HUDEP-2 (cell line): ENCODE data around the gene RPP21.
"Not testable (repeated sequence)": the region's sequence is repeated elsewhere in the genome, so short reads cannot be mapped to it uniquely, and the experiment has no call there.

ENCODE experiments used
- DNase-seq, 76 experiments: peaks; one replicate each; lab custom pipeline; 2025; ENCODE audit not compliant: unreplicated experiment in 76 of 76; lab: John Stamatoyannopoulos, UW

RPP21 gene

DNA sequence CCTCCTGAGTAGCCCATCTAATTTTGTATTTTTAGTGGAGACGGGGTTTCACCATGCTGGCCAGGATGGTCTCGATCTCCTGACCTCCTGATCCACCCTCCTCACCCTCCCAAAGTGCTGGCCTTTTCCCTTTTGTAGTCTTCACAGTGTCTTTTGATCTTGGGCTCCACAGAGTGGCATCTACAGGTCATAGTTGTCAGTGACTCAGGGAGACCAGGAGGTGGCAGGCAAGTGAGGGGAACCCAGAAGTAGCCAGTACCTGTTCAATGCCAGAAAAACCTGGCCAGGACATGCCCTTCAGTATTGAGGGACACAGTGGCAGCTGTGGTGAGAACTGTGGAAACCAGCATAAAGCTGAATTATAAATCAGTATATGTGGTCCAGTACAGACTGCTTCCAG, 19.6 kb downstream of the RPP21 start:
- peak in 5 of 76 experiments; percentile 3 to 33 (median 14) for DNase-seq

DNA sequence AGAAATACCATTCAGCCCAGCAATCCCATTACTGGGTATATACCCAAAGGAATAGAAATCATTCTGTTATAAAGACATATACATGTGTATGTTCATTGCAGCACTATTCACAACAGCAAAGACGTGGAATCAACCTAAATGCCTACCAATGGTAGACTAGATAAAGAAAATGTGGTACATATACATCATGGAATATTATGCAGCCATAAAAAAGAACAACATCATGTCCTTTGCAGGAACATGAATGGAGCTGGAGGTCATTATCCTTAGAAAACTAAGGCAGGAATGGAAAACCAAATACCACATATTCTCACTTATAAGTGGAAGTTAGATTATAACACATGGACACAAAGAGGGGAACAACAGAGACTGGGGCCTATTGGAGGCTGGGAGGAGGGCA, 24.3 kb downstream of the RPP21 start:
- not testable (repeated sequence) for DNase-seq

DNA sequence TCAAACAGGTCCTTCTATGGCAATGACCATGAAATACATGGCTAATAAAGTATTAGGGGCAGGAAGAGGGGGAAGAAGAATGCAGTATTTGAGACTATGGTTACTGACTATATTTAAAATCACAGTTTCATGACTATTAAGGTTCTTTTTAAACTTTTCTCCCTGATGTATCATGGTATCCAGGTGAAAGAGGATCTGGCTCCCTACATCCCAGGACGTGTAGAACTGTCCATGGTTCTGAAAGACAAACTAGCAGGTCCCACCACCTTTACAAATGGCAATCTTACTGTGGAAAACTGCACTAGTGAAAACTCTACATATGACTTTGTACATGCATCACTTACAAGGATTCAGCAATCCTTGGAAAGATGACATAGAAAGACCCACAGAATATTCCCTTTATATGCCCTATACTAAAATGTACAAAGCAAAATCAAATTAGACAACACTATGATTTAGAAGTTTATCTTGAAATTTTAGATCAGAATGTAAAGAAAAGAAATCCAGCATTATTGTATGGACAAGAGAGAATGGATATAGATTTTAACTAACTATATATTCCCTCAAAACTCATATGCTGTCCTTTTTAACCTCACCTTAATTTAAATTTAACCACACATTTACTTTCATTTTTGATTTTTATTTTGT, 33.5 kb downstream of the RPP21 start:
- DNase-seq = peak in 3 of 76 experiments; percentile 16 to 26 (median 19)

DNA sequence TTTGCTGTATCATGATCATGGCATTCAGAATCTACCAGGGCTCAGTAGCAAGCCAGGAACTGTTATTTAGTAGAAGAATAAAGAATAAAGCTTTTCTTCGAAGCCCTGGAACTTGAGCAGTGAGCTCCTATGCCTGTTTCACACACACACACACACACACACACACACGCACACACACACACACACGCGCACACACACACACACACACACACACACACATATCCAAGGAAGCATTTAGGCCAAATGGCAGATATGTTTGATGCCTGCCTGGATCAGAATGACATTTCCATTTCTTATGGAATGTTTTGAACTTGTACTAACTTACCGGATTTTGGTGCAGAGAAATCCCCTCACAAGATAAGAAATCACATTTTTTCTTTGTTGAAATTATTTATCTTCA, 35.5 kb downstream of the RPP21 start:
- DNase-seq = no peak

DNA sequence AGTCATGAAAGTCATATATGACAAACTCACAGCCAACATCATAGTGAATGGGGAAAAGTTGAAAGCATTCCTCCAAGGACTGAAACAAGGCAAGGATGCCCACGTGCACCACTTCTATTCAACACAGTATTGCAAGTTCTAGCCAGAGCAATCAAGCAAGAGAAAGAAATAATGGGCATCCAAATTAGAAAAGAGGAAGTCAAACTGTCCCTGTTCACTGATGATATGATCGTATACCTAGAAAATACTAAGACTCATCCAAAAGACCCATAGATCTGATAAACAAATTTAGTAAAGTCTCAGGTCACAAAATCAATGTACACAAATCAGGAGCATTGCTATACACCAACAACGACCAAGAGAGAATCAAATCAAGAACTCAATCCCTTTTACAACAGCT, 41.2 kb downstream of the RPP21 start:
- no peak for DNase-seq

DNA sequence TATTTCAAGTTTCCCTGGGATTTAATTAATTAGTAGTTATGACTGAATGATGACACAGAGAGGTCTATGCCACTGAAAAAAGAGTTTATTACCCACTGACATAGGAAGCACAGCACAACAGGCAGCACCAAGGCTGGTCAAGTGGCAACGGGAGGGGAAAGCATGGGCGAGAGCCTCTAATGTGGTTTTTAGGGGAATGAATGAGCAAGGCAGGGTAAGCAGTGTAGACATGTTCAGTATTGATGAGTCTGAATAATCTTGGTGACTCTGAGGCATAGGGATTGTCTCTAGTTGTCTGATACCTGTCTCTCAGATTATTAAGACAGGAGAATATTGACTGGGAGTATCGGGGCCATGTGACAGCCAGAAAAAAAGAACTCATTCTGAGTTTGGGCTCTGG, 46.3 kb downstream of the RPP21 start:
- no peak for DNase-seq

DNA sequence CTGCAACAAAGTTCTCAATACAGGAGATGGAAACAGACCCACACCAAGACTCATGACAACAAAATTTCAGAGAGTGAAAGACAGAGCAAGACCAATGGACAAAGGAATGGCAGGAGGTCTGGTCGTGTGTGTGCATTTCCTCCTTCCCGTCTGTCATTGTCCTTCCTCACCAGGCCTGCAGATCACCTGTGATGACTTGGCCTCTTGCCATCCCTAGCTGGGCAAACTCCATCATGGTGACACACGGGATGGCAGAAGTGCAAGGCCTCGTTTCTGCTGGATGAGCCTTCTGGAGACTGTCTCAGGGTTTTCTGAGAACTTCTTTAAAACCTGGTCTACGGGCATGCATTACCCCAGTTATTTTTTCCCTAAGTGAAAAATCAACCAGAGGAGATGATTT, 49.2 kb downstream of the RPP21 start:
- DNase-seq = no peak
